Gastroesophageal sphincter (tissue), 4 donors: ENCODE measurements around the gene THSD7A. TPM values are rescaled to one million over a fixed set of nuclear protein-coding genes. Genes with fewer than 3 reads are reported as not detected.

ENCODE experiments used
- ATAC-seq: fragments of 150-250 bp; one replicate; pipeline ENCODE4 v1.9.1; 2016; ENCODE audit warnings: mild to moderate bottlenecking, moderate library complexity
- H3K27ac ChIP-seq, 4 donors: fragments of 200-600 bp; sonication (generic) in 3 of 4; 1 replicate in 3 of 4; 2 replicates in 1 of 4; pipeline ENCODE4 v1.5.1; 2016 to 2019
- H3K27me3 ChIP-seq: fragments of 200-600 bp; sonication (generic); one replicate; pipeline ENCODE4 v1.5.1; 2019
- H3K36me3 ChIP-seq, 2 donors: fragments of 200-600 bp; sonication (generic); one replicate each; pipeline ENCODE4 v1.5.1; 2019; ENCODE audit warnings: control low read depth in 1 of 2
- H3K4me1 ChIP-seq, 3 donors: fragments of 200-600 bp; sonication (generic); 1 replicate in 2 of 3; 2 replicates in 1 of 3; pipeline ENCODE4 v1.5.1; 2016 to 2019; ENCODE audit warnings: control low read depth in 2 of 3
- H3K4me3 ChIP-seq, 2 donors: fragments of 200-600 bp; sonication (generic); one replicate each; pipeline ENCODE4 v1.5.1; 2019; ENCODE audit warnings: mild to moderate bottlenecking in 1 of 2, moderate library complexity in 1 of 2
- H3K9me3 ChIP-seq, 3 donors: fragments of 200-600 bp; sonication (generic); one replicate each; pipeline ENCODE4 v1.5.1; 2017 to 2019; ENCODE audit warnings: control low read depth in 2 of 3
- EP300 ChIP-seq: sonication (generic); formaldehyde crosslinking; IDR thresholded peaks from one replicate; pipeline ENCODE4 v1.6.1; 2017; ENCODE audit warnings: antibody characterized with exemption, mild to moderate bottlenecking
- POLR2A ChIP-seq, 2 donors: fragments of 450-650 bp; IDR thresholded peaks; one replicate each; pipeline ENCODE4 v1.6.1; 2017; ENCODE audit warnings: antibody characterized with exemption in 2 of 2, mild to moderate bottlenecking in 2 of 2, moderate library complexity in 1 of 2
- POLR2AphosphoS5 ChIP-seq: sonication (generic); formaldehyde crosslinking; IDR thresholded peaks from one replicate; pipeline ENCODE4 v1.6.1; 2017; ENCODE audit warnings: antibody characterized with exemption
- WGBS, 2 donors: methylation state at CpG; one replicate each; pipeline ENCODE4 v1.1.5; 2018; ENCODE audit warnings: low coverage in 1 of 2; 5-methylcytosine and 5-hydroxymethylcytosine counted together
- total RNA-seq, 4 donors: library from RNA; depleted of rRNA; stranded (reverse); fragments of >200 nt; gene quantifications; one replicate each; pipeline ENCODE4 v1.1.0, GENCODE V29; 2016
- TF ChIP-seq, protein P1 (sequence below), 4 experiments: fragments of 200-600 bp in 2 of 4; fragments of 450-650 bp in 2 of 4; sonication (generic) in 1 of 4; IDR thresholded peaks; one replicate each; pipeline ENCODE4 v1.5.1; 2017 to 2019; ENCODE audit warnings: antibody characterized with exemption in 4 of 4, mild to moderate bottlenecking in 2 of 4, moderate library complexity in 2 of 4

The THSD7A gene
- total RNA-seq, 4 donors from 2014 or later, result 2.9 to 6.2 (median 3.9) TPM

DNA sequence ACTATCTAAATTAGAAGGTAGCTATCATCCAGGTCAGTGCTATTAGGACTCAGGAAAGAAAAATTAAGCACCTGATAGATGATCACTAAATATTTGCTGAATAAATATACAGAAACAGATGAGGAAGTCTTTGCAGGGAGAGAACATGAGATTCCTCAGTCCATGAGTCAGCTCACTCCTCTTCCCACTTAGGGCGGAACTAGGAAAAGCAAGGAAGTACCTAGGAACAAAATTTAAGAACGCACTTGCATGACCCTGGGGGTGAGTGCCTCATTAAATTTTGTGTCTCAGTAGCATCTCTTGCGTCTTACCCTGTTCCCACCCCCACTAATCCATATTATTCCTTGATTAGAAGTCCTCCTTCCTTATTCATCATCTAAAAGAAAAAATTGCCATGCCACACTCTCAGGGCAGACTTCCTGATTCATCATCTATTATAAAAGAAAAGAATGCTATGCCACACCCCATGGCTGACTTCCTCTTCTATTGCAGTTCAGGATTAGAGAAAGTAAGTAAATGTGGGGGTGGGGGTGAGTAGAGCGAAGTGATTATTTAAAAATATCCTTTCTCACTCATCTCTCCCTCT is 208.8 kb downstream of the THSD7A start:
- H3K27me3 ChIP-seq, result no peaks in the 10 kb centered on the region
- H3K4me3 ChIP-seq, result no peak overlapping the region
- ATAC-seq, result no peak
- no peak overlapping the region for H3K27ac ChIP-seq
- 88 to 95% methylated on average over 4 of the region's 4 CpGs for WGBS, 2 donors
- no peaks in the 10 kb centered on the region for H3K9me3 ChIP-seq
- no peaks in the 10 kb centered on the region for H3K36me3 ChIP-seq
- TF ChIP-seq, protein P1, sequence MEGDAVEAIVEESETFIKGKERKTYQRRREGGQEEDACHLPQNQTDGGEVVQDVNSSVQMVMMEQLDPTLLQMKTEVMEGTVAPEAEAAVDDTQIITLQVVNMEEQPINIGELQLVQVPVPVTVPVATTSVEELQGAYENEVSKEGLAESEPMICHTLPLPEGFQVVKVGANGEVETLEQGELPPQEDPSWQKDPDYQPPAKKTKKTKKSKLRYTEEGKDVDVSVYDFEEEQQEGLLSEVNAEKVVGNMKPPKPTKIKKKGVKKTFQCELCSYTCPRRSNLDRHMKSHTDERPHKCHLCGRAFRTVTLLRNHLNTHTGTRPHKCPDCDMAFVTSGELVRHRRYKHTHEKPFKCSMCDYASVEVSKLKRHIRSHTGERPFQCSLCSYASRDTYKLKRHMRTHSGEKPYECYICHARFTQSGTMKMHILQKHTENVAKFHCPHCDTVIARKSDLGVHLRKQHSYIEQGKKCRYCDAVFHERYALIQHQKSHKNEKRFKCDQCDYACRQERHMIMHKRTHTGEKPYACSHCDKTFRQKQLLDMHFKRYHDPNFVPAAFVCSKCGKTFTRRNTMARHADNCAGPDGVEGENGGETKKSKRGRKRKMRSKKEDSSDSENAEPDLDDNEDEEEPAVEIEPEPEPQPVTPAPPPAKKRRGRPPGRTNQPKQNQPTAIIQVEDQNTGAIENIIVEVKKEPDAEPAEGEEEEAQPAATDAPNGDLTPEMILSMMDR (IDR thresholded peaks at IDR 0.05), result no peak
- no peak for TF ChIP-seq POLR2AphosphoS5
- no peak for TF ChIP-seq POLR2A (IDR thresholded peaks at IDR 0.05)
- no peak for TF ChIP-seq EP300
- H3K4me1 ChIP-seq, result no peaks in the 10 kb centered on the region

DNA sequence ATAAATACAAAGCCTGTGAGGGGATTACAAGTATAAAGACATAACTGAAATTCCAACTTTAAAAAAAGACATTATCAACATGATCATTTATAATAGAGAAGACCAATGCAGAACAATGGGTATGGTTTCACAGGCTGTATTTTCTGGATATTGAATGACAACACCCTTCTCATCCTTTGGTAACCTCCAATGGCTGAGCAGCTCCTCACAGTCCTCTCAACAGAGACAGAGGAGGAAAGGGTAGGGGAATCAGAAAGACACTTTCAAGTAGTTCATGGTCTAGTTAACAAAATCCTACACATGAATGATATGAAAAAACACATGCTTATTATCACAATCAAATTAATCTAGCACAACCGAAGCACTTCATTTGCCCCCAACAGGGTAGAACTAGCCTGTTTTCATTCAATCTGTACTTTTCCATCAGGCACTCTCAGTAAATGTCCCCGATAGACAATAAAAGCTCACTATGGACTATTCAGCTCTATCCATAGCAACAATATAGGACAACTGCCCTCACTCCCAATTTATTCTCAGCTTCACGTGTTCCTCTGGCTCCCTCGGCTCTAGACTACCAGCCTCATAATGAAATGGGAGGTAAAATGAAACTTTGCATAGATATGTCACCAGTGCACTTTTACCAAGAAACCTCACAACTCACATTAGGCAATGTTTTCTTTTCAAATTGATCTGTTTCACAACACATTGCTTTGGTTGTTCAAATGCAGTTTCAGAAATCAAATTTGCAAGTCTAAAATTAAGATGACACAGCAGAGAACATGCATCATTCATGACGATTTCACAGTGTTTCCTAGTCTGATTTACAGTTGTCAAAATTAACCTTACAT is 211.4 kb downstream of the THSD7A start:
- H3K36me3 ChIP-seq, result no peaks in the 10 kb centered on the region
- ATAC-seq, result no peak
- H3K27ac ChIP-seq, result no peak overlapping the region
- no peak overlapping the region for H3K4me3 ChIP-seq
- no peaks in the 10 kb centered on the region for H3K27me3 ChIP-seq
- WGBS, 2 donors, result 85 to 94% methylated on average over 5 of the region's 5 CpGs
- no peak for TF ChIP-seq POLR2A (IDR thresholded peaks at IDR 0.05)
- no peak for TF ChIP-seq EP300
- TF ChIP-seq POLR2AphosphoS5, result no peak
- TF ChIP-seq, protein P1 (IDR thresholded peaks at IDR 0.05), result no peak
- H3K9me3 ChIP-seq, result no peaks in the 10 kb centered on the region
- no peaks in the 10 kb centered on the region for H3K4me1 ChIP-seq

DNA sequence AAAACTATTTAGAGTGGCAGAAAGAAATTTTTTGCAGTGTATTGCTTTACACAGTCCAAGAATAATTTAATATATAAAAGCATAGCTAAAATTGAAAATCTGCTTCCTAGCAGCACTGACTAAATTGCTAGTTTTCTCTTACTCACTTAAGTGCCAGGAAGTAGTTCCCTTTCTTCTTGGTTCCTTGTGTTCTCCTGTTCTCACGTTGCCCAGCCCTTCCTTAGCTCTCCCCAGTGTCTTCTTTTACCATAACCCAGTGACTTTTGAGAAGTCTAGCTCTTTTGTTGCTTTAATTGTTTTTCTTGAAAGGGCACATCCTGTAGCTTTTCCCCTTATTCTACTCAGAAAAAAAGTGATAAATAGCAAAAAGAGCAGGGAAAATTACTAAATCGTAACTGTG is 215.5 kb downstream of the THSD7A start:
- ATAC-seq, result no peak
- Histone ChIP-seq H3K36me3 (no peaks in the 10 kb centered on the region), H3K27ac (no peak overlapping the region), H3K4me1 (no peaks in the 10 kb centered on the region), H3K9me3 (no peaks in the 10 kb centered on the region), H3K27me3 (no peaks in the 10 kb centered on the region), H3K4me3 (no peak overlapping the region)
- TF ChIP-seq EP300, result no peak
- no peak for TF ChIP-seq POLR2AphosphoS5
- TF ChIP-seq, protein P1 (IDR thresholded peaks at IDR 0.05), result no peak
- no peak for TF ChIP-seq POLR2A (IDR thresholded peaks at IDR 0.05)
- WGBS, 2 donors, result 67 to 83% methylated on average over 2 of the region's 2 CpGs

DNA sequence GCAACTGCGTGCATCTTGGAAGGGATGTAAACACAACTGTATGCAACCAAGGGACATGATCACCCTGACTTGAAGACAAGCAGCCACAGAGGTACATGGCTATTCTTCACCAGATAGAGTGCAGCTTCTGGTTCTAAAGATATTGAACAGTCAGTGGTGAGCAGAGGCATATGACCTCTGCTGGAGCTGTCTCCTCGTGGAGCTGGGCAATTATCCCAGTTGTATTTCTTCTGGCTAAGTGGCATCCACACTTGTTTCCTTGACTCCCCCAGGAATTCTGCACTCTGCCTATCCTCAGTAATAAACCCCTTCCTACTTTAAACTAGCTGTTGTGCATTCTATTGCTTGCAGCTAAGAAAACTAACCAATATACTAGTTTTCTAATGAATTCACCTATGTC is 216.8 kb downstream of the THSD7A start:
- Histone ChIP-seq H3K4me3 (no peak overlapping the region), H3K36me3 (no peaks in the 10 kb centered on the region), H3K4me1 (no peaks in the 10 kb centered on the region), H3K9me3 (no peaks in the 10 kb centered on the region), H3K27ac (no peak overlapping the region), H3K27me3 (no peaks in the 10 kb centered on the region)
- TF ChIP-seq, protein P1 (IDR thresholded peaks at IDR 0.05), result no peak
- TF ChIP-seq POLR2AphosphoS5, result no peak
- no peak for TF ChIP-seq EP300
- TF ChIP-seq POLR2A (IDR thresholded peaks at IDR 0.05), result no peak
- no peak for ATAC-seq
- WGBS, 2 donors, result 17% methylated on average over 1 of the region's 2 CpGs; no CpG with 5 or more reads in 1 of the 2 donors
